Measurements from ENCODE around the gene RASSF4.

RASSF4 gene

GRCh38 chr10:44959247-44960087 lies at the start of gene RASSF4:
Gene RASSF4, plus strand, starts transcription at chr10:44959802. Its CDS starts 10,401 bp downstream, at chr10:44970203.
- DNase-seq, result peak; percentile 93

- no peak for DNase-seq
Measured at GRCh38 chr10:44909910-44910309, 49.7 kb upstream of the RASSF4 start.

GRCh38 chr10:44910602-44911001 lies 49.0 kb upstream of the RASSF4 start:
- DNase-seq, result no peak

- DNase-seq, result no peak
Measured at GRCh38 chr10:44911081-44911540, 48.5 kb upstream of the RASSF4 start, which contains the start of gene TMEM72. Gene TMEM72, plus strand, starts transcription at chr10:44911337. Its CDS starts 176 bp downstream, at chr10:44911513.

GRCh38 chr10:44911951-44912350 lies 47.7 kb upstream of the RASSF4 start:
- DNase-seq, result no peak

GRCh38 chr10:44913350-44914081 lies 46.1 kb upstream of the RASSF4 start:
- DNase-seq, result peak; percentile 40

GRCh38 chr10:44914891-44915290 lies 44.7 kb upstream of the RASSF4 start:
- DNase-seq, result no peak

GRCh38 chr10:44916429-44916828 lies 43.2 kb upstream of the RASSF4 start:
- DNase-seq, result no peak

GRCh38 chr10:44917848-44918247 lies 41.8 kb upstream of the RASSF4 start:
- DNase-seq, result no peak

GRCh38 chr10:44920252-44920651 lies 39.4 kb upstream of the RASSF4 start:
- DNase-seq, result no peak

- no peak for DNase-seq
Measured at GRCh38 chr10:44921061-44921460, 38.5 kb upstream of the RASSF4 start.

GRCh38 chr10:44921506-44921905 lies 38.1 kb upstream of the RASSF4 start:
- DNase-seq, result no peak

- no peak for DNase-seq
Measured at GRCh38 chr10:44922021-44922420, 37.6 kb upstream of the RASSF4 start.

- DNase-seq, result no peak
Measured at GRCh38 chr10:44922796-44923545, 36.6 kb upstream of the RASSF4 start.

GRCh38 chr10:44923611-44924010 lies 36.0 kb upstream of the RASSF4 start:
- DNase-seq, result no peak

- no peak for DNase-seq
Measured at GRCh38 chr10:44924261-44925040, 35.2 kb upstream of the RASSF4 start.

GRCh38 chr10:44925224-44925623 lies 34.4 kb upstream of the RASSF4 start:
- DNase-seq, result no peak

- DNase-seq, result no peak
Measured at GRCh38 chr10:44925811-44926750, 33.5 kb upstream of the RASSF4 start.

- no peak for DNase-seq
Measured at GRCh38 chr10:44926751-44927351, 32.8 kb upstream of the RASSF4 start.

GRCh38 chr10:44927352-44927751 lies 32.2 kb upstream of the RASSF4 start:
- no peak for DNase-seq

GRCh38 chr10:44928462-44928861 lies 31.1 kb upstream of the RASSF4 start:
- no peak for DNase-seq
